Measurements from ENCODE around the gene LPP. TPM values are rescaled to one million over a fixed set of nuclear protein-coding genes. Genes with fewer than 3 reads are reported as not detected.

The LPP gene
- total RNA-seq, 1 donor from 2014 or later: 23.1 TPM

DNA sequence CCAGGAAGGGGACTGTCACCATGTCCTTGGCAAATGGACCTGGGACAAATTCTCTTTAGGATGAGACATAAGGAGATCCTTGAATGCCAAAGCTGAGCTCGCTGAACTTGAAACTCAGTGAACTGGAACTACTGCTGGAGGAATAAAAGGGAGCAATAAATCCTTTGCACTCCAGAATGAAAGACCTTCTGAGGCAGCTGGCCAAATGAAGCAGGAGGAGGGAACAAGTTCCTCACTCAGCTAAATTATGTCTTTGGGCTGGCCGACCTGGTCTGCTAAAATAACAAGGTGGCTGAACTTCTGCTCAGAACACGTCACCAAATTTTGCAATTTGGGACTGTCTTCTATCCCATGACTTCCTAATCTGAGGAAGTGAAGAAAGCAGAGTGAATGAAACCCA, 314.7 kb downstream of the LPP start:
- Mint-ChIP-seq H3K4me1 (ENCODE audit: low read depth, unreplicated experiment) (no peaks in the 10 kb centered on the region), H3K27ac (ENCODE audit: unreplicated experiment) (no peak overlapping the region), H3K36me3 (ENCODE audit: unreplicated experiment) (no peaks in the 10 kb centered on the region), H3K9me3 (ENCODE audit: unreplicated experiment) (no peaks in the 10 kb centered on the region), H3K4me3 (ENCODE audit: unreplicated experiment) (no peak overlapping the region), H3K27me3 (ENCODE audit: unreplicated experiment) (no peaks in the 10 kb centered on the region)
- TF ChIP-seq, protein P1, sequence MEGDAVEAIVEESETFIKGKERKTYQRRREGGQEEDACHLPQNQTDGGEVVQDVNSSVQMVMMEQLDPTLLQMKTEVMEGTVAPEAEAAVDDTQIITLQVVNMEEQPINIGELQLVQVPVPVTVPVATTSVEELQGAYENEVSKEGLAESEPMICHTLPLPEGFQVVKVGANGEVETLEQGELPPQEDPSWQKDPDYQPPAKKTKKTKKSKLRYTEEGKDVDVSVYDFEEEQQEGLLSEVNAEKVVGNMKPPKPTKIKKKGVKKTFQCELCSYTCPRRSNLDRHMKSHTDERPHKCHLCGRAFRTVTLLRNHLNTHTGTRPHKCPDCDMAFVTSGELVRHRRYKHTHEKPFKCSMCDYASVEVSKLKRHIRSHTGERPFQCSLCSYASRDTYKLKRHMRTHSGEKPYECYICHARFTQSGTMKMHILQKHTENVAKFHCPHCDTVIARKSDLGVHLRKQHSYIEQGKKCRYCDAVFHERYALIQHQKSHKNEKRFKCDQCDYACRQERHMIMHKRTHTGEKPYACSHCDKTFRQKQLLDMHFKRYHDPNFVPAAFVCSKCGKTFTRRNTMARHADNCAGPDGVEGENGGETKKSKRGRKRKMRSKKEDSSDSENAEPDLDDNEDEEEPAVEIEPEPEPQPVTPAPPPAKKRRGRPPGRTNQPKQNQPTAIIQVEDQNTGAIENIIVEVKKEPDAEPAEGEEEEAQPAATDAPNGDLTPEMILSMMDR (IDR thresholded peaks at IDR 0.05; ENCODE audit: partially characterized antibody, unreplicated experiment): no peak
- DNase-seq: no peak

DNA sequence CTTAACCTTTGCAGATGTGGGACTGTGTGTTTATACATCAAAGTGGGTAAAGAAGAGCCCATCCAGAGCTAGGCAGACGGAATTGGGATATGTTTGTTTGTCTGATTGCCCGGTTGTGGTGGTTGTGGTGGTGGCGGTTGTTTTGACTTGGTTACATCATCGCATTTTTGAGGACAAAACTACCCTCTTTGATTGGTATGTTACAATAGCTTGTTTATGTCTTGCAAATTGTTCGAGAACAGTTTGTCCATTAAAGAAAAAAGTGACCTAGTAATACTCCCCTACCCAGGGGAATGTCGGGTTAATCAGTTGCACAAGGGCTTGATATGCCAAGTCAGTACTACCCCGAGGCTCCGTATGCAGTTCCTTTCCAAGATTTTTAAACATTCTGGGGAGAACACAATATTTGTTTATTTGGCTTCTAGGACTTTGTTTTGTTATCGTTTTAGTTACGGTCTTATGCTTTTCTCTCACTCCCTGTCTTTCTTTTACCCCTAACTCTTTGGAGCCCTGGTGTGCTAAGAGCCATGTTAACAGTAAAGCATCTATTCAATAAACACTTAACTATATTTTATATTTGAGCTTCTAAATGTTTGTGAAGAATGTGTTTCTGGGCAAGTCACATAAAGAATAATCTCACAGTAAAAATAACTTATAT, 315.4 kb downstream of the LPP start:
- no peaks in the 10 kb centered on the region for H3K27me3 Mint-ChIP-seq (ENCODE audit: unreplicated experiment)

DNA sequence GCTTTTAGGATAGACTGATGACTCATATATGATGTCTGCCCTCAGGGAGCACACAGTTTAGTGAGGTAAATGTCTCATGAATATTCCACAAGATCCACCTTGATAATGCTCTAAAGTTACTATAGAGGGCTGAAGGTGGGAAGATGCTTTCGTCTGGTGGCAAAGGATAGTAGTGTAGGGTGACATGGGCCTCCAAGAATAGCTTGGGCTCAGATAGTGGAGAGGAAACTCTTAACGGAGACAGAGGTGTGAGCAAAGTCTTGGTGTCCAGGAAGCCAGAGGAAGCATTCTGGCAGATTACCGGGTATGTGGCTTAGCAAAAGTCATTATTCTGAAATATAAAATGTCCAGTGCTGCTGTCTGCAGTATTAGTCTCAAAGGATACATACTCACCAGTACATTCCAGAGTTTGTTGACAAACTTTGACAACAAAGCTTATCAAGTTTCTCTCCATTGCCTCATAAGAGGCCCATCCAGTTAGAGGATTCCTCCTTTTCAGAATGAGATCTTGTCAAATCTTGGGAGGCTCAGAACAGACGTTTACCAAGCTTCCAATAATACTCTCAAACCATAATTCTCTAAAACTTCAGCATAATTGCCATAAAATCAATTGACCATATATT, 316.7 kb downstream of the LPP start:
- Mint-ChIP-seq H3K9me3 (ENCODE audit: unreplicated experiment) (no peaks in the 10 kb centered on the region), H3K4me1 (ENCODE audit: low read depth, unreplicated experiment) (no peaks in the 10 kb centered on the region), H3K4me3 (ENCODE audit: unreplicated experiment) (no peak overlapping the region), H3K27ac (ENCODE audit: unreplicated experiment) (no peak overlapping the region), H3K36me3 (ENCODE audit: unreplicated experiment) (no peaks in the 10 kb centered on the region), H3K27me3 (ENCODE audit: unreplicated experiment) (no peaks in the 10 kb centered on the region)
- no peak for DNase-seq
- TF ChIP-seq, protein P1 (IDR thresholded peaks at IDR 0.05; ENCODE audit: partially characterized antibody, unreplicated experiment): no peak

More for the DNA sequence above, 315.4 kb downstream of the LPP start:
- DNase-seq: no peak
- Mint-ChIP-seq H3K4me3 (ENCODE audit: unreplicated experiment) (no peak overlapping the region), H3K4me1 (ENCODE audit: low read depth, unreplicated experiment) (no peaks in the 10 kb centered on the region), H3K9me3 (ENCODE audit: unreplicated experiment) (no peaks in the 10 kb centered on the region), H3K36me3 (ENCODE audit: unreplicated experiment) (no peaks in the 10 kb centered on the region), H3K27ac (ENCODE audit: unreplicated experiment) (no peak overlapping the region)
- TF ChIP-seq, protein P1 (IDR thresholded peaks at IDR 0.05; ENCODE audit: partially characterized antibody, unreplicated experiment): no peak

DNA sequence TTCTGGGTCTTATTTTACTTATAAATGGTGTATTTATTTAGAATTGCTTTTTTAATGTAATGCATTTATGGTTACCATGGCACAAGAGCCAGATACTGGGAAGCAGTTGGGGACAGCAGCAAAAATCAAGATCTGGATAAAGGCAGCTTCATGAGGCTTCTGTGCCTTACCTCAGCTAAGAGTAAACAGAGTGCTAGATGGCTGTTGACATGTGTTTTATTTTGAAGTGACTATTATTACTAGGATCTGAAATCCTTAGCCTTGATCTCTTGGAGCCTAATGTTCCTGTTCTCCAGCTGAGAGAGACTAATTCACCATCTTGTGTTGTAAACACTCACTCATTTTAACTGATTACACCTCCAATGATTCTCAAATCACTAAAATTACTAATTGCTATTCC, 317.8 kb downstream of the LPP start:
- DNase-seq: no peak
- Mint-ChIP-seq H3K9me3 (ENCODE audit: unreplicated experiment) (no peaks in the 10 kb centered on the region), H3K27ac (ENCODE audit: unreplicated experiment) (no peak overlapping the region), H3K4me3 (ENCODE audit: unreplicated experiment) (no peak overlapping the region), H3K36me3 (ENCODE audit: unreplicated experiment) (no peaks in the 10 kb centered on the region), H3K27me3 (ENCODE audit: unreplicated experiment) (no peaks in the 10 kb centered on the region), H3K4me1 (ENCODE audit: low read depth, unreplicated experiment) (no peaks in the 10 kb centered on the region)
- TF ChIP-seq, protein P1 (IDR thresholded peaks at IDR 0.05; ENCODE audit: partially characterized antibody, unreplicated experiment): no peak

DNA sequence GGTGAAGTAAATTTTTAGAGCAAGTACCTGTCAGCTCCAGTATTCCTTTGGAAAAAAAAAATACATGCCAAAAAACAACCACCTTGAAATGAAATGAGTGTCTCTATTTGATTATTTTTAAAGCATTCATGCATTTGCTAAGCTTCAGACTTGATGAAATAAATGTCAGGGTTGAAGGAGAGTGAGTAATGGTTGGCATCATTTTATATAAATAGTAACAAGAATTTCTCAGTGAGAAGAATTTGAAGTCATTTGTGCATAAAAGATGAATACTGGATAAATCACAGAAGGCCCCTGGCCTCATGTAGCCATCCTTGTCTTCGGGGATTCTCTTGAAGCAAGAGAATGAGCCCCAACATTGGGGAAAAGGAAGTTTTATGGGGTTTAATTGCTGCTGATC, 318.4 kb downstream of the LPP start:
- H3K27me3 Mint-ChIP-seq (ENCODE audit: unreplicated experiment): no peaks in the 10 kb centered on the region
- H3K4me3 Mint-ChIP-seq (ENCODE audit: unreplicated experiment): no peak overlapping the region
- no peak for DNase-seq
- H3K9me3 Mint-ChIP-seq (ENCODE audit: unreplicated experiment): no peaks in the 10 kb centered on the region
- H3K36me3 Mint-ChIP-seq (ENCODE audit: unreplicated experiment): no peaks in the 10 kb centered on the region
- TF ChIP-seq, protein P1 (IDR thresholded peaks at IDR 0.05; ENCODE audit: partially characterized antibody, unreplicated experiment): no peak
- H3K4me1 Mint-ChIP-seq (ENCODE audit: low read depth, unreplicated experiment): no peaks in the 10 kb centered on the region
- H3K27ac Mint-ChIP-seq (ENCODE audit: unreplicated experiment): no peak overlapping the region

All from glutamatergic neuron (in vitro differentiated cells).